ENCODE results near the gene OR7C1.
"Not testable (repeated sequence)": the region's sequence is repeated elsewhere in the genome, so short reads cannot be mapped to it uniquely, and the experiment has no call there.

The OR7C1 gene

GRCh38 chr19:14783410-14783998 is 51.5 kb downstream of the OR7C1 start:
- not testable (repeated sequence) for DNase-seq

DNA sequence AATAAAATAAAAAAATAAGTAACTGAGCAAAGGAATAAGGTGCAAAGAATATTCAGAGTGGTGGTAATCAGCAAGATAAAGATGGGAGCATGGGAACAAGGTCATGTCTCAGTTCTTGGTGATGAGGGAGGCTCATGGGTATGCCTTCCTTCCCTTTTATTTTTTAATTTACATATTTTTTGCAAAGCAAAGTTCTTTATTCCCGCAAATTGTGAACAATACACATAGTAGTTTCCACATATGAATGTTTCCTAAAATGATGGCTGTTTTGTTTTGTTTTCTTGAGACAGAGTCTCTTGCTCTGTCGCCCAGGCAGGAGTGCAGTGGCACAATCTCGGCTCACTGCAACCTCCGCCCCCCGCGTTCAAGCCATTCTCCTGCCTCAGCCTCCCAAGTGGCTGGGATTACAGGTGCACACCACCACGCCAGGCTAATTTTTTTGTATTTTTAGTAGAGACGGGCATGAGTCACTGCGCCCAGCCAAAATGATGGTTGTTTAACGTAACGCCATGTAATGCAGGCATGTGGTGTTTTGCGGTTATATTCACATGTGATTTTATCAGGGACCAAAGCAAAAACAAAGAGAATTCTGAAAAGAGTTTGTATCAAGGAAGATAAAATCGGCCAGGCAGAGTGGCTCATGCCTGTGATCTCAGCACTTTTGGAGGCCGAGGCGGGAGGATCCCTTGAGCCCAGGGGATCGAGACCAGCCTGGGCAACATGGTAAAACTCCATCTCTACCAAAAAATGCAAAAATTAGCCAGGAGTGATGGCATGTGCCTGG is 52.2 kb downstream of the OR7C1 start:
- DNase-seq: no peak

GRCh38 chr19:14781713-14782536 is 53.1 kb downstream of the OR7C1 start:
- not testable (repeated sequence) for DNase-seq

DNA sequence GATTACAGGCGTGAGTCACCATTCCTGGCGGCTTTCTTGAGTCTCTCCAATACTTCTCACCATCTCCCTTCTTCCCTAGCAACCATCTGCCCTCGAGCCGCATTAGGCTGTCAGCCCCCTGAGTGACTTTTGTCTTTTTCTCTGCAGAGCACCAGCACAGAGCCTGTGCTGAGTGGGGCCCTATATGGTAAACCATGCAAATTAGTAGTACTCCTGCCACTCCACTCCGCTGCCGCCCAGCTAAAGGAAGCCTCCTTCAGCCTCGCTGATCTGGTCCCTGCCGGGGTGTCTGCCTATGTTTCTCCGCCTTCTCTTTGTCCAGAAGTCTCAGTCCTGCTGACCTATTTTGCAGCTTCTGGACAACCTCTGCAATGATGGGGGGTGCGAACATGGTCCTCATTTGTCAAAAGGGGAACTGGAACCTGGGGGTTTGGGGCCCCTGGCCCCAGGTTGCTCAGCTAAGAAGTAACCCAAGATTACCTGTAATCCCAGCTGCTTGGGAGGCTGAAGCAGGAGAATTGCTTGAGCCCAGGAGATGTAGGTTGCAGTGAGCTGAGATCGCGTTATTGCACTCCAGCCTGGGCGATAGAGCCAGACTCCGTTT is 54.3 kb downstream of the OR7C1 start:
- DNase-seq: not testable (repeated sequence)

DNA sequence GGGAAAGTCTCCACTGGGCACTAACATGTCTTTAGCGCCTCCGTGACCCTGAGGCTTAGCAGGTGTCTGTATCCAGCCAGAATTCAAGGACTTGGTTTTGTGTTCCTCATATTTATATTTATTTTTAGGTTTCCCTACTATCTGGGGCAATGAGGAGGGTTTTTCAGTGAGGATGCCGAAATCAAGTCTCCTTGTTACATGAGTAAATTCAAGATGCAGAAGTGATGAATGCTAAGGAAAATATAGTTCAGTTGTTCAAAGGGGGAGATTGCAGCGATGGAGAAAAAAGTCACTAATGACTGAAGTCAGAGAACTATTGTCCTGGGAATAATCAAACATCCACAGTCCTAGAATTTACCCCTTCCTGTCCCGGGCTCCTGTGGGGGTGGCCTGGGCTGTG is 55.8 kb downstream of the OR7C1 start:
- no peak for DNase-seq

DNA sequence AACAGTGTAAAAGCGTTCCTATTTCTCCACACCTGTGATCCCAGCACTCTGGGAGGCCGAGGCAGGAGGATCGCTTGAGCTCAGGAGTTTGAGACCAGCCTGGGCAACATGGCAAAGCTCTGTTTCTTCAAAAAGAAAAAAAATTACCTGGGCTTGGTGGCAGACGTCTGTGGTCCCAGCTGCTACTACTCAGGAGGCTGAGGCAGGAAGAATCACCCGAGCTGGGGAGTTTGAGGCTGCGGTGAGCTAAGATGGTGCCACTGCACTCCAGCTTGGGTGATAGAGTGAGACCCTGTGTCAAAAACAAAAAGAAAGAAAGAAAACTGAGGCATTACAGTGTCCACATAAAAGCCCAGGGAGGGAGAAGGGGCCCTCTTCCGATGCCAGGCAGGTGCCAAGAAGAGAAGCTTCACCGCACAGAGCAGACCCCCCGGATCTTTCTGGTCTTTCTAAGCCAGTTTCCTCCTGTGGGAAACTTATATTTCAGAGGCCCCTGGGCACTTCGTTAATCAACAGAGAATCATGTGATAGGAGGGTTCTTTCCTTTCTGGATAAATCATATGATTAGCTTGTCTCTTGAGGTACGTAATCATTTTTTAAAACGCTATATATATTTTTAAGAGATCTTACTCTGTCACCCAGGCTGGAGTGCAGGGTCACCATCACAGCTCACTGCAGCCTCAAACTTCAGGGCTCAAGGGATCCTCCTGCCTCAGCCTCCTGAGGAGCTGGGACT is 56.7 kb downstream of the OR7C1 start, which contains the start of gene ADGRE2:
Gene ADGRE2, minus strand, starts transcription at position 451 of the 736 bp plus-strand sequence. CDS start 1,804 bp downstream, outside the sequence.
- not testable (repeated sequence) for DNase-seq

GRCh38 chr19:14777645-14778044 is 57.3 kb downstream of the OR7C1 start:
- not testable (repeated sequence) for DNase-seq

- no peak for DNase-seq
Measured at GRCh38 chr19:14775869-14776586, 59.0 kb downstream of the OR7C1 start.

- DNase-seq: not testable (repeated sequence)
Measured at GRCh38 chr19:14775326-14775725, 59.7 kb downstream of the OR7C1 start.

- no peak for DNase-seq
Measured at GRCh38 chr19:14774373-14774772, 60.6 kb downstream of the OR7C1 start.

- not testable (repeated sequence) for DNase-seq
Measured at GRCh38 chr19:14773722-14774121, 61.3 kb downstream of the OR7C1 start.

GRCh38 chr19:14772995-14773394 is 62.0 kb downstream of the OR7C1 start:
- DNase-seq: no peak

- no peak for DNase-seq
Measured at GRCh38 chr19:14772467-14772866, 62.5 kb downstream of the OR7C1 start.

- DNase-seq: peak; percentile 67
Measured at GRCh38 chr19:14770944-14771839, 63.8 kb downstream of the OR7C1 start.

DNA sequence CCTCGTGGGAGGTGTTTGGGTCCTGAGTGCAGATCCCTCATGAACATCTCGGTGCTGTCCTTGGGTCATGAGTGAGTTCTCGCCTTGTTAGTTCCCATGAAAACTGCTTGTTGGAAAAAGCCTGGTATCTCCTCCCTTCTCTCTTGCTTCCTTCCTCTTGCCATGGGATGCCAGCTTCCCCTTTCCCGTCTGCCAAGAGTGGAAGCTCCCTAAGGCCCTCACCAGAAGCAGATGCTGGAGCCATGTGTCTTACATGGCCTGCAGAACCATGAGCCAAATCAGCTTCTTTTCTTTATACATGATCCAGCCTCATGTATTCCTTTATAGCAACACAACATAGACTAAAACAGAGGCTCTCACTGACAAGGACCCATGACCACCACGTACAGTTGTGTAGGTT is 64.8 kb downstream of the OR7C1 start:
- no peak for DNase-seq

GRCh38 chr19:14769201-14769600 is 65.8 kb downstream of the OR7C1 start:
- DNase-seq: no peak

DNA sequence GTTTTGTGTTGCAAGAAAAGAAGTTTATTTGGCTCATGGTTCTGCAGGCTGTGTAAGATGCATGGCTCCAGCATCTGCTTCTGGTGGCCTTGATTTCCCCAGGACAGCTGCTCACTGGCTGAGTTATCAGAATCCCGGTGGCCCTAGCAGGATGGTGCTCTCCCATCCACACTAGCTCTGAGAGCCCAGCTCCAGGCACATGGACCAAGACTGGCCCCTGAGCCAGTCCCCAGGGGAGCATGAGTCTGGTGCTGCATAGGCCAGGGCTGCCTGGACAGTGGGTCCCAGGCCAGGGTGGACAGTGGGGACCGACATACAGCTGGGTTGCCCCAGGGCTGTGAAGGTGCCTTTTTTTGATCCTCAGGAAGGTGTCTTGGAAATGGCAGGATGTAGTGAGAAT is 67.0 kb downstream of the OR7C1 start:
- no peak for DNase-seq

- DNase-seq: no peak
Measured at GRCh38 chr19:14767466-14767971, 67.5 kb downstream of the OR7C1 start.

DNA sequence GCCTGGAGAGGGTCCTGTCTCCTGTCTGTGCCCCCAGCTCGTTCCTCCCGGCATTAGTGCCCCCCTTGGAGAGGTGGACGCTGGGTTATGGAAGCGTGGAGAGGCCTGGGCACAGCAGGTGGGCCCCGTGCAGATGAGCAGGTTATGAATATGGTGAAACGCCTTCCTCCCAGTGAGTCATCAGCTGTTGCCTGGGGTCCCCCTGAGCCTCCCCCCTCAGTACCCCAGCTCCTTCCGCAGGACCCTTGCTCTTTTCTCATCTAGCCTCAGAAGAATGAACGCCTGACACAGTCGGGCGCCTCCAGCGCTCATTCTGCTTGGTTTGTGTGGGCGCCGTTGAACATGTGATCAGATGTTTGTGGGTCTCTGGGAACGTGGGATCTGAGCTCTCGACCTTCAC is 69.1 kb downstream of the OR7C1 start:
- DNase-seq: not testable (repeated sequence)

DNA sequence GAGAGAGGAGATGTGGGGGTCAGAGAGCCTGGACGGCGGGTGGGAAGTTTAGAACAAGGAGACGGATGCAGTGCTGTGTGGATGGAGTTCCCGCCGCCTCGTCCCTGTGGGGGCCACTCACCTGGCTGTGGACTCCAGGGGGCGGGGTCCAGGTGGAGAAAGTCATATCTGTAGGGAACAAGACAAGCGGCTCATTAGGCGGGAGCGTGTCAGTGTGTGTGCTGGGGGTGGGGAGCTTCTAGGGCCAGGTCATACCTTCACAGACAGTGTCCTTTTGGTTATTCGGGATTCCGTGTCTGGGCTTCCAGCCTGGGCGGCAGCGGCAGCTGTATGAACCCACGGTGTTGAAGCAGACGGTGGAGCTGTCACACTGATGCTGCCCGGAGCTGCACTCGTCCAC is 69.6 kb downstream of the OR7C1 start:
- not testable (repeated sequence) for DNase-seq

Measured in NCI-H2171 treated with DMSO at 0.1 percent for 48 hours (cell line).